ENCODE measurements around the gene LRRC9.
"Not testable (repeated sequence)": the region's sequence is repeated elsewhere in the genome, so short reads cannot be mapped to it uniquely, and the experiment has no call there.

The LRRC9 gene

DNA sequence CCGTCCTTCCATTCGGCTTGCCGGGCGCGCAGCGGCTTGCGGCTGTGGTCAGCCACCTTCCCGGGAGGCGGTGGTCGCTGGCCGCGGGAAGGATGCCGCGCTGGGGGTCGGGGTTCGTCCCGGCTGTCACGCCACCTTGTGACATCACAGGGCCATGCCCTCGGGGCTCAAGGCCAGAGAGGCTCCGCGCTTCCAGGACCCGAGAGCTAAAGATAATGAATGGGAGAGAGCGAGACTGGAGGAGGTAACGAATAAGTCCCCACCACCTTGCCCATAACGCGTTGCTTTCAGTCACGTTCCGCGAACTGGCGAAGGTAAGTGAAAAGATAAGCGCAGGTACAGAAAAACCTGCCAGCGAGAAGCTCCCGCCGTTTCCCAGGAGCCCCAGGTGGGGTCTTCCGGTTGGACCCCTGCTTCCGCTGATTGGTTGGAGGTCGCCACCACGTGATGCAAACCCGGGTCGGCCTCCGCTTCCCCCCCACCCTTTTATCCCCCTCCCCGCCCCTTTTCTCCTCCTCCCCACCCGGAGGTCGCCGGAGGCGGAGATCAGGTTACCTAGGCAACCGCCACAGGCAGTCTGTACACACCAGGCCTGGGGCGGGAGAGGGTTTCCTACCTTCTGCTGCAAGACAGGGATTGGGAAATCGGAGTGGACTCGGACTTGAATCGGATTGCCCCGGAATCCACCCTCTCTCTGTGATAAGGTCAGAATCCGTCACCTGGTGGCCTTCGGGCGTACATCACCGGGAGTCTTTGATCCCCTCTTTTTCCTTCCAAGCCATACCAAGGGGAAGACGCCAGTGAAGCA lies at the start of gene LRRC9:
Gene LRRC9, plus strand, starts transcription at position 575 of the 808 bp plus-strand sequence.
- DNase-seq (ENCODE audit: low read depth), result peak; percentile 56

DNA sequence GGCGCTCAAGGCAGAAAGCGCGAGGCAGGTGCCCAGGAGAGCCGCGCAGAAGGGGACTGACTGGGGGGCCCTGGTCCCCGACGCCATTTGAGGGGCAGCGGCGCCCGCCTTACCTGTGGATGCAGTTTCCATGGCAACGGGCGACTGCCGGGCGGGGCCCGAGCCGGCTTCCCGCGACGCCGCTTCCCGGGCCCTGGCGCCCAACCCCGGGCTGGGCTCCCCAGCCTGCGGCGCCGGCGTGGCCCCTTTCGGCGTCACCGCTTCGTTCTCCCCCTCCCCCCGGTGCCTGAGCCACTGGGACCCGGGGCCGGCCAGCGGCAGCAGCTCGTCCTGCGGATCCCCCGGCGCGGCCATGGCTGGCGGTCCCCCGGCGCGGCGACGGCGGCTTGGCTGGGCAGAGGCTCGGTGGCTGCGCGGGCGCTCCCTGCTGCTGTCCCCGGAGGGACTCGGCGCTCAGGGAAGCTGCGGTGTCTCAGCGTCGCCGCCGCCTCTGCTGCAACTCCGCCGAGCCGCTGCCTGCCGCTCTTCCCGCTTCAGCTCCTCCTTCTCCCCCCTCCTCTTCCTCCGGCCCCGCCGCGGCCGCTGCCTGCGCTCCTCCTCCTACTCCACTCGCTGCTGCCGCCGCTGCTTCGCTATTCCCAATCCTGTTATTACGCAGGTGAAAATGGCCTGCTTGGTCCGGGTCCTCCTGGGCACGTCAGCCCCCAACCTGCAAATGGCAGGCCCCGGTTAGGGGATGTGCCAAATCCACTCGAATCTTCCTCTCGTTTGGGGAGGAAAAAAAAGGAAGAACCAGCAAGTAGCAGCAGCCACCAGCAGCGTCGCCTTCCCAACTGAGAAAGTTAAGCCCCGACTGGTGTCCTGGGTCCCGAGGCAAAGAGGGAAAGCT lies 49.4 kb upstream of the LRRC9 start, which contains the start of gene RTN1:
Gene RTN1, minus strand, starts transcription at position 500 of the 889 bp plus-strand sequence. Its CDS starts 146 bp downstream, at position 354.
- DNase-seq (ENCODE audit: low read depth), result peak; percentile 34

DNA sequence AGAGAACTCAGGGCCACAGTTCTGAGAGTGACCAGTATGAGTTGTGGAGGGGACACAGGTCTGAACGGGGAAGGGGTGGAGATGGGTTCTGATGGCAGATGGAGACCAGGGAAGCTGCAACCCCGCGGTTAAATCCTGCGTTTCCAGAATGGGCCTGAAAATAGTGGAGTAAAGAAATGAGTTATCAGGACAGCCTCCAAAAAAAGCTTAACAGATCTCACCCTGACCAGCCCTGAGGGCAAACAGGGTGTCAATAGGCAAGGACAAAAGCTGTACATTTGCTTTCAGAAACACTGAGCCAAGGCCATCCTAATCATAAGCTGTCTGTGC lies 48.8 kb upstream of the LRRC9 start:
- DNase-seq (ENCODE audit: low read depth), result no peak

DNA sequence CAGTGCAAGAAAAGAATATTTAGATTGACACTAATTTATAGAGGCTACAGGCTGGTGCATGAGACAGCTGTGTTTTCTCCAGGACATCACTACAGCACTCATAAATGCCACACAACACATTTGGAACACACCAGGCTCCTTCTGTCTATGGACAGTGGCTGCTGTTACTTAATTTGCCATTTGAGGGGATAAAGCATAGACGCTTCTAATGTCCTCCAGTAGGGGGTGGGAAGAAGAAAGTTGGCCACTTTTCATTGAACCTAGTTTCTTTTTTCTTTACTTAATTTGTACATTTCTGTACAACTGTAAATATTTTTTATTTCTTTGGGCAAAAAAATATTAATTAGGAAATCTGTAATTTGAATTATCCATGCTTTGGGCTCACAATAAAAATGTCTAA lies 37.0 kb upstream of the LRRC9 start:
- peak; percentile 6 for DNase-seq (ENCODE audit: low read depth)

DNA sequence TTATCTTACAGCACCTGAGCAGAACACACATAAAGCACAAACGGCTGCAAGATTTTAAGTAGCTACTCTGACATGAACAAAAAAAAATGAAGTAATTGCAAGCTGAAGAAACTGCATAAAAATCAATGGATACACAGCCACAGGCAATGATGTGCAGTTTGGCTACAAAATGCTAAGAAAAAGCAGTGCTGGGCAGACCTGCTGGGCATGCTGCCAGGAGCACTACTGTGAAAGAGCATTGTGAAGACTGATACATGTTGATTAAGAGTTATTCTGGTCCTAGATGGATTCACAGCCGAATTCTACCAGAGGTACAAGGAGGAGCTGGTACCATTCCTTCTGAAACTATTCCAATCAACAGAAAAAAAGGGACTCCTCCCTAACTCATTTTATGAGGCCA lies 29.3 kb upstream of the LRRC9 start:
- DNase-seq (ENCODE audit: low read depth), result no peak

DNA sequence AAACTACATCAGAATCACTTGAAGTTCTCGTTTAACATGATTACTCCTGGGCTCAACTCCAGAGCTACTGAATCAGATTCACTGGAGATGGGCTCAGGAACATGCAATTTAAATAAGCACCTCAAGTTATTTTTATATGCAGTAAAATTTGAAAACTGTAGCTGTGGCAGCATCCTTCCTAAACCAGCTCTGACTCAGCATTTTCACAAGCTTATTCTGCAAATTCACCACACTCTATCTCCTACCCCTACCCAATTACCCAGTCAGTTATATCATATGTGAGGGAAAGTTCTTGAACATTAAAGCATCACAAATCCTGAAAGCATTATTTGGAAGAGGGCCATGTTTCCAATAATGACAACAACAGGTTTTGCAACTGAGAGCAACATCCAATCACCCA lies 24.2 kb upstream of the LRRC9 start:
- DNase-seq (ENCODE audit: low read depth), result no peak

DNA sequence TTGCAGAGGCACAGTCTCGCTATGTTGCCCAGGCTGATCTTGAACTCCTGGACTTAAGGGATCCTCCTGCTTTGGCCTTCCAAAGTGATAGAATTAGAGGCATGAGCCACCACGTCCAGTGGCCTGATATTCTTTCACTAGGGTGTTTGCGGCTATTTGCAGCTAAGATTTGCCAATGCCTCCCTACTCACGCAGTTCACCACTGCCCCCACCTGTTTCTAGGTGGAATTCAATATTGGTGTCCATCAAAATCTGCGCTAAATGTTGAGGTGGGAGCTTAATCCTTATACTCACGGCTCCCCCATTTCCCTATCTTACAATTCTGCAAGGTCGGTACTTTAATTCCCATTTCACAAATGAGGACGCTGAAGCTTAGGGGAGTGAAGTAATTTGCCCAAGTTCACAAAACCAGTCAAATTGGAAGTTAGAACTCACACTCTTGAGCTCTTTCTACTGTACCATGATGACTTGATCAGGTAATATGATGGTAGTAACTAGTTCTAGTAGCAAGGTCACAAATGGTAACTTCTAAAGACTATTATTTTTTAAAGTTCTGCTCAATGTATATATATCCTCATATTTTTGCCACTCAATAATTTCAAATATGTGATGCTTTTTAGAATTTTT lies 22.1 kb upstream of the LRRC9 start:
- peak; percentile 42 for DNase-seq (ENCODE audit: low read depth)

DNA sequence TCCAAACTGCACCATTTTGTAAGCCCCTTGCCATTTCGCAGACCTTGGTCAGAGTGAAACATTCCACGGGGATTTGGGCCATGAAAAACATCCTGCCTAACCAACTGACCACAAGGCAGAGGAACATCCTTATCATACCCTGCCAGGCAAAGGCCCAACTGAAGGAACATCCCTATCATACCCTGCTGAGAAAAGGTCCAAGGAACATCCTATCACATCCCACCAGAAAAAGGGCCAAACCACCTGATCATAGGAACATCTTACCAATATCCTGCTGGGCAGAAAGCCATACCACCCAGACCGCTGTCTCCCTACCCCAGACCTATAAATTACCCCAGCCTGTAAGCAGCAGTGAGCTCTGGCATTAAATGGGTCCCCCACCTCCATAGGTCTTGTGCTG lies 19.4 kb upstream of the LRRC9 start:
- peak; percentile 17 for DNase-seq (ENCODE audit: low read depth)

DNA sequence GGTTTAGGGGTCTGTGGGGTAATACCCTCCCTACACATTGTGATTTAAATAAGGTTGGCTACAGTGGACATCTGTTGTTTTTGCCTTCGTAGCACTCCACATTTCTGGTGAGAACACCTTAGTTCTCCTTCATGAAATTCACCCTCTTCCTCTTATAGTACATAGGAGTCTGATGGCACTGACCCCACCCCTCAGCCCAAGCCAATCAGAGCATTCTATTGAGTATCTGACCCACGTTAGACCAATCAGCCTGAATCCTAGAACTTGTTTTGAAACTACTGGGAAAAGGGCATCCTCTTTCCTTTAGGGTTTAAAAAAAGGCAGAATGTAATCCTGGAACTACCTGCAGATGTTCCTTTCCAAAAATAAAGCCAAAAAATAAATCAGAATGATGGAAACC lies 15.8 kb upstream of the LRRC9 start:
- DNase-seq (ENCODE audit: low read depth), result no peak

DNA sequence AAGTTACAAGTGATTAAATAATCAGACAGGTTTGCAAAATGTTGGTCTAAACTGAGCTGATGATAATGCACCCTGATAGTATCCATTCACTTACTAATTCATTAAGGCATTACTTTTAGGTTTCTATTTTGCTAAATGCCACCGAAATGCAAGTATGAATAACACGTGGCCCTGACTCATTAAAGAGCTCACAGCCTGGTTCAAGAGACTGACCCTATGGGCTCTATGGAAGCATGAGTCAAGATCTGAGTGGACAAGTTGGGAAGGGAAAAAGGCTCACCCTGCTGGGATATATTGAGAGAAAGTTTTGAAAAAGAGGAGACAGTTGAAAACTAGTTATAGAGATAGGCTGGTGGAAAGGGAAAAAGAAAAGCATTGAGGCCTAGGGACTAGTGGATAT lies 14.8 kb upstream of the LRRC9 start:
- peak; percentile 21 for DNase-seq (ENCODE audit: low read depth)

DNA sequence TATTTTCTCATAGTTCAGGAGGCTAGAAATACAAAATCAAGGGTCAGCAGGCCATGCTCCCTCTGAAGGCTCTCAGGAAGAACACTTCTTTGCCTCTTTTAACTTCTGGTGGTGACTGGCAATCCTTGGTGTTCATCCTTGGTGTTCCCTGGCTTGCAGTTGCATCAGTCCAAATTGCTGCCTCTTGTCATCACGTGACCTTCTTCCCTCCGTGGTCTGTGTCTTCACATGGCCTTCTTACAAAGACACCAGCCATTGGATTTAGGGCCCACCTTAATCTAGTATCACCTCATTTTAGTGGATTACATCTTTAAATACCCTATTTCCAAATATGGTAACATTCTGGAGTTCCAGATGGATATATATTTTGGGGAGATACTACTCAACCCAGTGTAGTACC lies 7.5 kb upstream of the LRRC9 start:
- DNase-seq (ENCODE audit: low read depth), result no peak

DNA sequence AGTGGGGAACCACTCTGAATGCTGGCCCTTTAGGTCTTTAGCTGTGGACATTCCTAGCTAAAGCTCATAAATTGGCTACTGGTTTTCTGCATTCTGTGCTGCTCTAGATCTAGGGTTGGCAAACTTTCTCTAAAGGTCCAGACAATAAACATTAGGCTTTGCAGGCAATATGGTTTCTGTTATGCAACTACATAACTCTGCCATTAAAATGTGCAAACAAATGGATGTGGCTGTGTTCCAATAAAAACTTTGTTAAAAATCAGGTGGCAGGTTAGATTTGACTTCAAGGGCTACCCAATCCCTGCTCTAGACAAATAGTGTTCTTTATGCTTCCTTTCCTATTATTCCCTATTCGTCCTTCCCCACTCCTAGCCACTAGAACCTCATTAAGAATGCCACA lies 6.8 kb upstream of the LRRC9 start:
- DNase-seq (ENCODE audit: low read depth), result no peak

DNA sequence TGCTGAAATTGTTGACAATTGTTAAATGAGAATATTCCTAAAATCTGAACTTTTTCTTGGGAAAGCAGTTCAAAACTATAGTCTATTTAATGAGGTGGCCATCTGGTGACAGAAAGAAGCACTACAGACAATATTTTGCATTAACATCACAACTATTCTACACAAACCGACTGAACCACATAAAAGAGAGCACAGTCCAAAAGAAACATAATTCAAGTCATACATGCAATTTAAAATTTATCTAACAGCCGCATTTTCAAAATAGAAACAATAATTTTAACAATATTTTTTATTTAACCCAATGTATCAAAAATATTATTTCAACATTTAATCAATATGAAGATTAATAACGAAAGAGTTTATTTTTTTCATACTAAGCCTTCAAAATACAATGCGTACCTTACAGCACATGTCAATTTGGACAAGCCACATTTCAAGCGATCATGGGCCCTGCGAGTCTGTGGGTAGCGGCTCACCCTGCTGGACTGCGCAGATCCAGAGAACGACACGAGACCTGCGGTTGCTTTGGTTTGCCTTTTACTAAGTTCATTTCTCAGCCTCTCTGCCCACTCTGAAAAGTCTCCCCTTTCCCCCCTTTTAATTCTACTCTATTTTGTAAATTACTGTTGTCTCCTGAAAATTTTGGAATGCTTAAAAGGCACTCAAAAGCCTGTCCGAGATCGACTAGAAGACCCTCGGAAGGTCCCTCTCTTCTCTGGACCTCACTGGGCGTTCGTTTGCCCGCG lies 947 bp upstream of the LRRC9 start:
- DNase-seq (ENCODE audit: low read depth), result peak; percentile 36

DNA sequence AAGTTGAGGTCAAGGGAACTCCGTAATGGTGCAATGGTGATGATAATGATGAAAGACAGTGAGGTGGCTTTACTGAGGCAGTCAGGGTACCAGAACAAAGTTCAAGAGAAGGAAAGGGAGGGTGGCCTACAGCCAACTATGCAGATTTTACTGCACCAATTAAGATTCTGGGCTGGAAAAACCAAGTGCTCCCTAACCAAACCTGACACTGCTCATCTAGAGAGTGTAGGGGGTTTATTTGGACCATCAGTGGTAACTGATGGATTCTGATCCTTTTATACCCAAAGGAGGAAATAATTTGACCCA lies 387 bp downstream of the LRRC9 start:
- DNase-seq (ENCODE audit: low read depth), result no peak

DNA sequence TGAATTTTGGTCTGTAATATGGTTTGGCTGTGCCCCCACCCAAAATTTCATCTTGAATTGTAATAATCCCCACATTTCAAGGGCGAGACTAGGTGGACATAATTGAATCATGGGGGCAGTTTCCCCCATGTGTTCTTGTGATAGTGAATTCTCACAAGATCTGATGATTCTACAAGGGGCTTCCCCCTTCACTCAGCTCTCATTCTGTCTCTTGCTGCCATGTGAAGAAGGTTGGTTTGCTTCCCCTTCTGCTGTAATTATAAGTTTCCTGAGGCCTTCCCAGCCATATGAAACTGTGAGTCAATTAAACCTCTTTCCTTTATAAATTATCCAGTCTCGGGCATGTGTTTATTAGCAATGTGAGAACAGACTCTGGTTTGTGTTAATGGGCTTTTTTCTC lies 5.9 kb downstream of the LRRC9 start:
- DNase-seq (ENCODE audit: low read depth), result no peak

DNA sequence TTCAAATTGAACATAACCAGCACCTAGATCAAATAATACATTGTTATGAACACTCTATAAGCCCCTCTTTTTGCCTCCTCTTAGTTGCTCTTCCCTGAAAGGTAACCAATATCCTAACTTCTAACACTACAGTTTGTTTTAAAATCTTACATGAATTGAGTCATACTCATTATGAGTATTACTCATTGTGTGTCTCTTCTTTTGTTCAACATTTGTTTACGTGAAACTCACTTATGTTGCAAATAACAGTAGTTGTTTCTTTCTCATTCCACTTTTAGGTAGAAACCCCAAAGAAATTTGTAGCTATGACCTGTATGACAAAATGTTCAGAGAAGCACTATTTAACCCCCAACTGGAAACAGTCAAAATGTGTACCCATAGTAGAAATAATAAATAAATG lies 6.6 kb downstream of the LRRC9 start:
- peak; percentile 1 for DNase-seq (ENCODE audit: low read depth)

DNA sequence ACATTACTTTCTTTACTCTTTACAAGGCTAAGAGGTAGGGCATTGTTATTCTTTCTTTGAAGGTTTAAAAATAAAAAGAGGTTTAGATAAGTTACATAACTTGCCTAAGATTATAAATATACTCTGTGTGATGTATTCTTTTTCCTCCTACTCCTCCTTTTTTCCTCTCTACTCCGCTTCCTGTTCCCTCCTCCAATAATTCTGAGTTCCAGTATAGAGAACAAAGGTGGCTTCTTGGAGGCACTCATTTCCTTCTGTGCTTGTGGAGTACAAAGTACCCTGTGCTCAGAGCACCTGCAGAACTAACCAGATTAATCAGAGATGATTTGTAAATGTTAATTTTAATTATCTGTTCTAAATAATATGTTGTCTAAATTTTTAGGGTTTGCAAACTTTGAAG lies 11.3 kb downstream of the LRRC9 start:
- no peak for DNase-seq (ENCODE audit: low read depth)

DNA sequence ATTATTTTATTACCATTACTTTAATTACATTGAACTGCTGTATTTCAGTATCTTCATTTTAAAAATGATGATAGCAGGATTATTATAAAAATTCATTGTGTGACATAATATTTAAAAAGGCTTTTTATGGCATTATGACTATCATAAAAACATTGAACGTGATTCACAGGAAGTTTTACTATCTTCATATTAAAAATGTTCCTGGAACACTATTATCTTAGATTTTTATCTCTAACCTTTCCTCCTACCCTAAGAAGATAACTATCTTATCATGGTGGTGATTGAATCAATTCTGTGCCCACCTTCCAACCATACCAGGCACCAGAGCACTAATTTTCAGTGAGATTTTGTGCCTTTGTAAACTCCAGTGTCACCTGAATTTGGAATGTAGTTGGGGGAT lies 16.2 kb downstream of the LRRC9 start:
- no peak for DNase-seq (ENCODE audit: low read depth)

DNA sequence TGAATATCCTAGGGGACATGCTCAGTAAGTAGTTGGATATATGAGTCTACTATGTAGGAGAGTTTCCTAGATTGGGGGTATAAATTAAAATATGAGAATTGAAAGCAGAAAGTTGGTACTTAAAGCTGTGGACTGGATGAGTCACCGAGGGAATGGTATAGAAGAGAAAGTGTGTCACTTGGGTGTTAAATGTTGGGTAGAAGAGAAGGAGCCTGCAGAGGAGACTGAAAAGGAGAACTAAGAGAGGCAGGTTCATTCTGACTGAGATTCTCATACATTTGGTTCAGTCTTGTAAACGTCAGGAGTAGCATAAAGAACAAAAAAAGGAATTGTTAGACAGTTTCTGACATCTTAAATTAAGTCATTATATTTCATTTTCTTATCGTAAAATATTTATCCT lies 19.9 kb downstream of the LRRC9 start:
- no peak for DNase-seq (ENCODE audit: low read depth)

DNA sequence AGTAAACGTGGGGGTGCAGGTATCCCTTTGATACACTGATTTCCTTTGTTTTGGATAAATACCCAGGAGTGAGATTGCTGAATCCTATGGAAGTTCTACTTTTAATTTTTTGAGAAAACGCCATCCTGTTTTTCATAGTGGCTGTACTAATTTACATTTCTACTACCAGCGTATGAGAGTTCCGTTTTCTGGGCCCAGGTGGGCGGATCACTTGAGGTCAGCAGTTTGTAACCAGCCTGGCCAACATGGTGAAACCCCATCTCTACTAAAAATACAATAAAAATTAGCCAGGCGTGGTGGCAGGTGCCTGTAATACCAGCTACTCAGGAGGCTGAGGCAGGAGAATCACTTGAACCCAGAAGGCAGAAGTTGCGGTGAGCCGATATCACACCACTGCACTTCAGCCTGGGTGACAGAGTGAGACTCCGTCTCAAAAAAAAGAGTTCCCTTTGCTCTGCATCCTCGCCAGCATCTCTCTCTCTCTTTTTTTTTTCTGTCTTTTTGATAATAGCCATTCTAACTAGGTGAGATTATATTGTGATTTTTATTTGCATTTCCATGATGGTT lies 22.4 kb downstream of the LRRC9 start:
- DNase-seq (ENCODE audit: low read depth), result not testable (repeated sequence)

DNA sequence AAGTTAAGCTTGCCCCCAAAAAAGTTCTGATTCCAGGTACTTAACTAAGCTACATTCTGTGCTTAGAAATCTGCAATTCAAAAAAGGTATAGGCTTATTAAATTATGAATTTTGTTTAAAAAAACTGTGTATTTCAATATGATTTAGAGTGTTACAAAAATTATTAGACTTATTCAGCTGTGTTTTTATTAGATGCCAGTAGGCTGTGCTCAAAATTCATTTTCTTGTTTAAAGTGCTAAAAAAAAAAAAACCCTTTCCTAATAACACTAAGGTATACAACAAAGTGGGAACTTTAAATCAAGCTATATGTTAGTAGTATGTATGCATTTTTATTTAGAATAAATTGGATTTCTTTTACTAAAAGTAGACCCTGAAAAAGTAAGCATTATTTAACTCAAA lies 25.0 kb downstream of the LRRC9 start:
- DNase-seq (ENCODE audit: low read depth), result no peak

DNA sequence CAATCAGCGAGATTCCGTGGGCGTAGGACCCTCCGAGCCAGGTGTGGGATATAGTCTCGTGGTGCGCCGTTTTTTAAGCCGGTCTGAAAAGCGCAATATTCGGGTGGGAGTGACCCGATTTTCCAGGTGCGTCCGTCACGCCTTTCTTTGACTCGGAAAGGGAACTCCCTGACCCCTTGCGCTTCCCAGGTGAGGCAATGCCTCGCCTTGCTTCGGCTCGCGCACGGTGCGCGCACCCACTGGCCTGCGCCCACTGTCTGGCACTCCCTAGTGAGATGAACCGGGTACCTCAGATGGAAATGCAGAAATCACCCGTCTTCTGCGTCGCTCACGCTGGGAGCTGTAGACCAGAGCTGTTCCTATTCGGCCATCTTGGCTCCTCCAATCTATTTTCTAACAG lies 32.2 kb downstream of the LRRC9 start:
- not testable (repeated sequence) for DNase-seq (ENCODE audit: low read depth)
